Measurements from ENCODE around the gene VRK2. TPM values are rescaled to one million over a fixed set of nuclear protein-coding genes. Genes with fewer than 3 reads are reported as not detected.

VRK2 gene
- total RNA-seq, 2 donors from 2014 or later: 20.5 to 27.2 TPM

DNA sequence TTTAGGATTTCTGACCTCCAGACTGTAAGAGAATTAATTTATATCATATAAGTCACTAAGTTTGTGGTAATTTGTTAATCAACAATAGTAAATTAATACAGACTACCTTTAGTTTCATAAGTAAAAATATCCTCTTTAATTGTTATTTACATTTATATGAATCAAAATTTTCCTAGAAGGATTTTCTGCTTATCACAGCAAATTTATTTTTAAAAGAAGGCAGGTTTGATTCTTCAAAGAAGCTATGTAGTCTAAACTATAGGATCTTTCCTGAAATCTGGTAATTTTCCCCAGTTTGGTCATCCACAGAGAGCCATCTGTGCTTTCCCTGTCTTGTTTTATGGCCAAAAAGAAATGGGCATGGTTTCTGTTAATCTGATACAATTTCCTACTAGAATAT lies 13.1 kb upstream of the VRK2 start:
- intact Hi-C loops (cut with DNase I): no loop called here
- no peaks in the 10 kb centered on the region for H3K9me3 ChIP-seq
- H3K27me3 ChIP-seq: no peaks in the 10 kb centered on the region
- TF ChIP-seq, protein P1, sequence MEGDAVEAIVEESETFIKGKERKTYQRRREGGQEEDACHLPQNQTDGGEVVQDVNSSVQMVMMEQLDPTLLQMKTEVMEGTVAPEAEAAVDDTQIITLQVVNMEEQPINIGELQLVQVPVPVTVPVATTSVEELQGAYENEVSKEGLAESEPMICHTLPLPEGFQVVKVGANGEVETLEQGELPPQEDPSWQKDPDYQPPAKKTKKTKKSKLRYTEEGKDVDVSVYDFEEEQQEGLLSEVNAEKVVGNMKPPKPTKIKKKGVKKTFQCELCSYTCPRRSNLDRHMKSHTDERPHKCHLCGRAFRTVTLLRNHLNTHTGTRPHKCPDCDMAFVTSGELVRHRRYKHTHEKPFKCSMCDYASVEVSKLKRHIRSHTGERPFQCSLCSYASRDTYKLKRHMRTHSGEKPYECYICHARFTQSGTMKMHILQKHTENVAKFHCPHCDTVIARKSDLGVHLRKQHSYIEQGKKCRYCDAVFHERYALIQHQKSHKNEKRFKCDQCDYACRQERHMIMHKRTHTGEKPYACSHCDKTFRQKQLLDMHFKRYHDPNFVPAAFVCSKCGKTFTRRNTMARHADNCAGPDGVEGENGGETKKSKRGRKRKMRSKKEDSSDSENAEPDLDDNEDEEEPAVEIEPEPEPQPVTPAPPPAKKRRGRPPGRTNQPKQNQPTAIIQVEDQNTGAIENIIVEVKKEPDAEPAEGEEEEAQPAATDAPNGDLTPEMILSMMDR (IDR thresholded peaks at IDR 0.05): no peak
- H3K4me1 ChIP-seq: no peaks in the 10 kb centered on the region
- H3K4me3 ChIP-seq: no peak overlapping the region
- no peak overlapping the region for H3K9ac ChIP-seq (ENCODE audit: low read depth in 2 of 2, low read length in 2 of 2)
- H3K36me3 ChIP-seq: no peaks in the 10 kb centered on the region
- H3K27ac ChIP-seq: no peak overlapping the region
- no peak for DNase-seq

DNA sequence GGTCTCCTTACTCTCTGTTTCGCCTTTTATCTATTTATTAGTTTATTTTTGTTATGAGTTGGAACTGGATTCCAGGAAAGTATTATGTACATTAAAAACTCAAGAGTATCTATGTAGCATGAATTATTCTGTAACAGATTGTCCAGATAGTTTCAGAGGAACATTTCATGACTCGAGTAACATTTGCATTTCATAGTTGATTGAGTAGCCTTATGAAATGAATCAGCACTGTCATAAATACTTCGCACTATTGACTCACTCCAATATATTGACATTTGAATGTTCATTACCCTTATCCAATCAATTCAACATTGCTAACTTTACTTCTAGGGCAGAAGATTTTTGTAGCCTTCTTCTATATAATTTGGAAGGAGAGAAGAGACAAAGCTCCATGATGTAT lies 11.3 kb upstream of the VRK2 start:
- Histone ChIP-seq H3K27ac (no peak overlapping the region), H3K27me3 (no peaks in the 10 kb centered on the region), H3K4me1 (no peaks in the 10 kb centered on the region), H3K9me3 (no peaks in the 10 kb centered on the region), H3K9ac (ENCODE audit: low read depth in 2 of 2, low read length in 2 of 2) (no peak overlapping the region), H3K4me3 (no peak overlapping the region), H3K36me3 (no peaks in the 10 kb centered on the region)
- intact Hi-C loops (cut with DNase I): no loop called here
- TF ChIP-seq, protein P1 (IDR thresholded peaks at IDR 0.05): no peak
- DNase-seq: no peak

DNA sequence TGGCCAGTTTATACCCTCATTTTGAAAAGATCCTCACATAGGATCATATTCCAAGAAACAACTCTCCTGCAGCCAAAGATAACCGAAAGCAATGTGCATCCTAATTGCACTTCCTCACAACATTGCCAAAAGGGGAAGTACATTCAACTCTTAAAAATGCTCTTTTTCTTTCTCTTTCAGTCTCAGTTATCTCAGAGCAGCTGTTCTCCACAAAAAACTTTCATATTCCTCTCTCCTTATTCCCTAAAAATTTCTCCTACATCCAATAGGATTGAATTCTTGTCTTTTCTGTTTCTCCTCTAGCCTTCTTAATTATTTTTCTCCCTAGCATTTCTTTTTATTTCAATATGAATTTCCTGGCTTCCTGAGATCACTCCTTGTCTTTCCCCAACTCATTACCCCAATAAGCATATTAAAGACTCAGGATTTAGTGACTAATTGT lies 7.4 kb upstream of the VRK2 start:
- H3K9ac ChIP-seq (ENCODE audit: low read depth in 2 of 2, low read length in 2 of 2): no peak overlapping the region
- H3K4me1 ChIP-seq: no peaks in the 10 kb centered on the region
- TF ChIP-seq, protein P1 (IDR thresholded peaks at IDR 0.05): no peak
- no peaks in the 10 kb centered on the region for H3K9me3 ChIP-seq
- H3K27ac ChIP-seq: no peak overlapping the region
- intact Hi-C loops (cut with DNase I): no loop called here
- H3K4me3 ChIP-seq: no peak overlapping the region
- no peaks in the 10 kb centered on the region for H3K27me3 ChIP-seq
- no peak for DNase-seq
- H3K36me3 ChIP-seq: no peaks in the 10 kb centered on the region

DNA sequence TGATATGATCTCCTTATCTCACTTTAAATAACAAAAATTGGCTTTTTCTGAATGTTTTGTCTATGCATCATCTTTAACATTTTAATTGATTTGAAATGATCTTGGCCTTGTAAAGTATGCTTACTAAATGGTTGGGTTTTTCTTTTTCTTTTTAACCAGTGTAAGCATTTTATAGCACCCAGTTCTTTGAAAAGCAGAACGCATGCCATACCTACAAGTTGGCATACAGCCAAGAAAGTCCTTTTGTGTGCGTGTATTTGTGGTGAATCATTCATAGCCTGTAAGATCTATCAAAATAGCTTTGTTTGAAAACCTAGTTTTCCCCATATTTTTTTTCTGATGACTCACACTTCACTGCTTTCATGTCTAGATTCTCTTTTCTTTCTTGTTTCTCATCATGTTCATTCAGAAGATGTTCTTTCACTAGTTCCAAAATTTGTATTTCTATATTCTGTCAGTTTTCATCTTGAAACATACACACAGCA lies 4.1 kb upstream of the VRK2 start:
- Histone ChIP-seq H3K27ac (no peak overlapping the region), H3K4me1 (peaks cover 2% of the 10 kb centered on the region), H3K27me3 (no peaks in the 10 kb centered on the region), H3K9me3 (no peaks in the 10 kb centered on the region), H3K4me3 (no peak overlapping the region), H3K9ac (ENCODE audit: low read depth in 2 of 2, low read length in 2 of 2) (no peak overlapping the region), H3K36me3 (no peaks in the 10 kb centered on the region)
- intact Hi-C loops (cut with DNase I): loop anchor here (10.0 kb wide), 1 partner anchor 202 kb away; the partner anchor contains the start of gene FANCL
- peak; percentile 32 for DNase-seq
- TF ChIP-seq, protein P1 (IDR thresholded peaks at IDR 0.05): no peak

DNA sequence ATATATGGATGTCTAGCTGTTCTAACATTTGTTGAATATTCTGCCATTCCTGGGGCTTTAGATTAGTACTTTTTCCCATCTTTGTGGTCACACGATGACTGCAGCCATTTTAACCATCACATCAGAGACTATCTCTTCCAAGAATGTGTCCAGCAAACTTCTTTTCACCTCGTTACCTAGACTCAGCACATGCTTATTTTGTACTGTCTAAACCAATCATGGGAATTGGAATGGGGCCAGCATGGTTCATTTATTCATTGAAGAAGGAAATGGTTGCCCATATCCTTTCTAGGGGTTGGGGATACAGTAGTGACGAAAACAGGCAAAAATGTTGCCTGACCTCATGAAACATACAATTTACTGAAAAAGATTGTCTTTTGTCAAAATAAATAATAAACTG lies 2.5 kb upstream of the VRK2 start:
- H3K36me3 ChIP-seq: no peaks in the 10 kb centered on the region
- H3K27ac ChIP-seq: no peak overlapping the region
- H3K4me3 ChIP-seq: no peak overlapping the region
- intact Hi-C loops (cut with DNase I): loop anchor here (10.0 kb wide), 1 partner anchor 201 kb away; the partner anchor contains the start of gene FANCL
- H3K9ac ChIP-seq (ENCODE audit: low read depth in 2 of 2, low read length in 2 of 2): no peak overlapping the region
- DNase-seq: no peak
- H3K4me1 ChIP-seq: peaks cover 4% of the 10 kb centered on the region
- H3K27me3 ChIP-seq: no peaks in the 10 kb centered on the region
- H3K9me3 ChIP-seq: no peaks in the 10 kb centered on the region
- TF ChIP-seq, protein P1 (IDR thresholded peaks at IDR 0.05): no peak

Data from colonic mucosa (tissue), 4 donors.